Left hindlimb (tissue), 1 donor: Measurements from ENCODE around the gene STX8.
A peak's percentile ranks its signal among the peaks of the same experiment; 100 is the strongest.

Source experiments
- DNase-seq: peaks from one replicate; pipeline ENCODE4 v3.0.0-alpha.2; 2018

Gene STX8

DNA sequence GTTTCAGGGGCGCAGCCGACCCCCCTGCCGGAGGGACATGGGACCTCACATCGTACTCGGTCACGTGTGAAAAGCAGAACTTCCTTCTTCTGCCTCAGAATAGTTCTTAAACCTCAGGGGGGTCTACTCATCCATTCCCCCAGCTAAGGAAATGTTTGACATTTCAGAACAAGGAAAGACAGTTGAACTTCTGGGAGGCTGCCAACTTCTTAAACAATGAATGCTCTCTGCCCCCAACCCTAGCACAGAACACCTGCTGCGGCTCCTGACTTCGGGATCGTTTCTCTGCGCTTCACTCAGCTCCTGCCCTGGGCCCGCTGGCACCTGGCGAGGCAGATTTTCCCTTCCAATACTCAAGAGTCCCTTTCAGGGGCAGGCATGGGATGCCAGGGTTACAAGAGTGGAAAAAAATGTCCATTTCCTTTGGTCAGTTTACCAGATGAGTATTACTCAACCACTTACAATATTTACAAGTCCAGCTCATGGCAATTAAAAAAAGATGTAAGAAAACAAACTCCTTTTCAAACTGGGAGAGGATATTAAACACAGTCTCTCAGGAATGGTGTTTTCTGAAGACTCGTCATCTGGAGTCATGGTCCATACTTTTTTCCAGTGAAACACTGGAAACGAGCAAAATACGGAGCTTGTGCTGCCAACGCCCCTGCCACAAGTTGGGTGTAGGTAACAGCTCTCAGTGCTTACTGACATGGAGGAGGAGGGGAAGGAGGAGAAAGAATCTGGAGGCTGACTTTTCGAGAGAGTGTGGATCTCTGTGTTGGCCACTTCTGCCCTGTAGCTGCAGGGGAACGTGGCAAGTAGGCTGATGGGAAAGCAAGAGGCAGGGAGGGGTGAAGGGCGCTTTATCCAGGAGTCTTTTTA is 318.6 kb downstream of the STX8 start:
- no peak for DNase-seq

DNA sequence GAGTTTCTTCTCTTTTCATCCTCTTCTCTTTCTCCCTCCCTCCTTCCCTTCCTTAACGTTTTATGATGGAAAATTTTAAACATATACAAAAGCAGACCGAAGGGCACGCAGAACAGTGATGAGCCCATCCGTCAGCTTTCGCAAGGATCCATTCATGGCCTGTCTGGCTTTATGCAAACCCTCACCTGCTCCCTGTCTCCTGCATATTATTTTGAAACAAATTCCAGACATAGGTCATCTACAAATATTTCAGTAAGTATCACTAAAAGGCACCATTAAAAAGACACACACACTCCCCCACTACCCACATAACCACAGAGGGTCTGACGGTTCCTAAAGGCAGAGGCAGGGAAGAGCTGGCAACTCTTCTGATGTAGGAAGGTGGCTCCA is 319.3 kb downstream of the STX8 start:
- no peak for DNase-seq

DNA sequence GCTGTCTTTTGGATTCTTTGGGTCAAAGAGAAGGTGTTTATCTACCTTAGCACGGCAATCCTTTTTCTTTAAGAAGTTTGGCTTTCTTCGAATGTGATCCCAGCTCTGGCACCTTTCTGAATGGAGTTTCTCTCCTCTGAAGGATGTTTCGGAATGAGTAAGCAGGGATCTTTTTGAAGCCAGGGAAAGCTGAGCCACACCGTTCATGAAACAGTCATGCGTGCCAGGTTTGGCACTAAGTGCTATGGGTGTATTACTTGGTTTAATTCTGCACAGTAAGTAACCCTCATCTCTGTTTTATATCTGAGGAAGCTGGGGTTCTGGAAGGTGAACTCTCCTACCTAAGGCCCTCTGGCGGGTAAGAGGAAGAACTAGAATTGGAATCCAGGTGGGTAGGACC is 319.8 kb downstream of the STX8 start:
- no peak for DNase-seq

DNA sequence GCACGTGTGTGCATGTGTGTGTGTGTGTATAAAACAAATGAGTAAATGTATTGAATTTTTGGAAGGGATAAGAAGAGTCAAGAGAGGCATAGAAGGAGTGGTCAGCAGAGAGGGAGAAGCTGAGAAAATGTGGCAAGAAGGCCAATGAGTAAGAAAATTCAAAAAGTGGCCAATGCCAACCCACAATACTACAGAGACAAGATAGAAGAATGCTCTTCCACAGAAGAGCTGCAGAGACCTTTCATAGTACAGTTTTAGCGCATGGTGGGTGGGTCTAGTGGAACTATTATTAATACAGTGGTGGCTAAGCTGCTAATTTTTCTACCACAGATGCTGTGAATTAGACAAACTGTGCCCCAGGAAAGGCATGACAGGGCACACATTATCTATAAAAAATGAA is 320.8 kb downstream of the STX8 start:
- DNase-seq: no peak

DNA sequence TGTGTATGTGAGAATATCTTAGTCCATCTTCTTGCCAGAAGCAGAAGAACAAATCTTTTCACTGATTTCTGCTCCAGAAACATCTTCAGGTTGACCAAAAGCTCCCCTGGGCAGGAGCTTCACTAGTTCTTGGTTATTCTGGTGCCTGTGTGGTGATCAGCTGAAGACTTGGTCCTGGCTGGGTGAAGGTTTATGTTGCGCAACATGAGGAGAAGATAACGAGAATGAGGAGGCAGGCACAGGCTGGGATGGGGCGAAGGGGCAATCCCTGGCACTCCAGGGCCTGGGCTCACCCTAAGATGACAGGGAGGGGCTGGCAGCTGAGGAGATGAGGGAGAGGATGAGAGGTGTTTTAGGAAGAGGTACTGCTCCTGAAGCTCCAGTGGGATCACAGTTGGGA is 322.3 kb downstream of the STX8 start:
- no peak for DNase-seq

DNA sequence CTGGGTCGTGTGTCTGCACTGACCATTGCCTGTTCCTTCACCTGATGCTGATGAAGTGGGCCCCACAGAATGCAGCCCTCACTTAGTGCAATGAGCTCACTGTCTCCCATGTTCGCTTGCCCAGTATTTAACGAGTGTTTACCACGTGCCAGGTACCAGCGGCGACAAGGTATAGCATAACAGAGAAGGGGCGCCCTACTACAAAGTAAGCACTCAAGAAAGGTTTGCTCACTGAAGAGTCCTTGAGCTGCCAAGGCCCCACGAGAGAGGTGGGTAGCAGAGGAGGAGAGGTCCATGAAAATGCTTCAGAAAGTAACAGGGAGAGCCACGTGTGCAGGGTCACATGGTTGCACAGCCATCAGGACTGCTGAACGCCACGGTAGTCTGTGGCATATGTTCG is 324.3 kb downstream of the STX8 start:
- no peak for DNase-seq

DNA sequence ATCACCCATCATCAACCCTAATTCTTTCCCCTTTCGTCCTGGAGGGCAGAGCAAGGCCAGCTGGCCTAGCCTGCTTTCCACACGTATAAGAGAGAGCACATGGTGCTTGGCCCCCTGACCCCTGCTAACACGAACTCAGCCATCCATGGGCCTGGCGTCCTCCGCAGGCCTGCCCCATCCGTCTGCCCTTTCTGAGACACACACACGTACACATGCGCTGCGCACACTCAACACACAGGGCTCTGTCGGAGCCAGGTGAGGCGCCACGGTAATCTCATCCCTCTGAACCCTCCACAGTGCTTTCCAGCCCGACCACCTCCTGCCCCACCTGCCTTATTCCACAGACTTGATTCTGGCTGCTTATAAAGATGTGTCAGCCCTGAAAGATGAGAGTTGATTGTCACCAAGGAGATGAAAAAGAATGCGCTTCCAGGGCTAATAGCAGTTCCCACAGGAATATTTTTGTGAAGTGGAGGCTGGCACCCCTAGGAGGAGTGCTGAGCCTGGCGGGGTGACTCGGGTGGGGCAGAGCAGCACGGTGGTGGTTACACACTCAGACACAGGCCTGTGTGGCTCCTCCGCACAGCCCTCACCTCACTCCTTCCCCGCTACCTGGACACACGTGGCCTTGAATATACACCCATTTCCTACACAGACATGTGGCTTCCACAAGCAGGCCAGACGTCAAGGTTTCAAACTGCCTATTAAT is 326.2 kb downstream of the STX8 start:
- DNase-seq: no peak

DNA sequence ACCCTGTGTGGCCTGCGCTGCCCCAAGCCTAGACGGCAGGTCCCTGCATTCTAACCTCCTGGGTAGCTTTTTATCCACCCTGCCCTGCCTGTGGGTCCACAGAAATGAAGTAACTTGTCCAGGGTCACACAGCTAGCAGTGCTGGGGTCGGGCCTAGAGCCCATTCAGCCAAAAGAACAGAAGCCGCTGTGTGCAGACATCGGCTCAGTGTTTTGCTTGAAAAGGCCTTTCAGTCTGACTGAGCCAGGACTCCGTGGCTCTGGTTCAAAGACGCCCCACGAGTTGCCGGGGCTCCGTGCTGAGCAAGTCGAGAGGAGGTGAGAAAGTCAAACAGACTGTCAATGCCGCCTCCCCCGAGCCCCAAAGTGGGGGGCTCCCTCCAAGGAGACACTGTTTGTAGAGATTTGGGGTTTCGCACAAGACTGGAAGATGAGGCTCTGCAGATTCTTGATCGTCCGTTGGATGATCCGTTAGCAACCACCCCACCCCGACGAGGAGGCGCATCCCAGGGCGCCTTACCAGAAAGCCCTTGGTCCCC is 328.1 kb downstream of the STX8 start:
- no peak for DNase-seq

DNA sequence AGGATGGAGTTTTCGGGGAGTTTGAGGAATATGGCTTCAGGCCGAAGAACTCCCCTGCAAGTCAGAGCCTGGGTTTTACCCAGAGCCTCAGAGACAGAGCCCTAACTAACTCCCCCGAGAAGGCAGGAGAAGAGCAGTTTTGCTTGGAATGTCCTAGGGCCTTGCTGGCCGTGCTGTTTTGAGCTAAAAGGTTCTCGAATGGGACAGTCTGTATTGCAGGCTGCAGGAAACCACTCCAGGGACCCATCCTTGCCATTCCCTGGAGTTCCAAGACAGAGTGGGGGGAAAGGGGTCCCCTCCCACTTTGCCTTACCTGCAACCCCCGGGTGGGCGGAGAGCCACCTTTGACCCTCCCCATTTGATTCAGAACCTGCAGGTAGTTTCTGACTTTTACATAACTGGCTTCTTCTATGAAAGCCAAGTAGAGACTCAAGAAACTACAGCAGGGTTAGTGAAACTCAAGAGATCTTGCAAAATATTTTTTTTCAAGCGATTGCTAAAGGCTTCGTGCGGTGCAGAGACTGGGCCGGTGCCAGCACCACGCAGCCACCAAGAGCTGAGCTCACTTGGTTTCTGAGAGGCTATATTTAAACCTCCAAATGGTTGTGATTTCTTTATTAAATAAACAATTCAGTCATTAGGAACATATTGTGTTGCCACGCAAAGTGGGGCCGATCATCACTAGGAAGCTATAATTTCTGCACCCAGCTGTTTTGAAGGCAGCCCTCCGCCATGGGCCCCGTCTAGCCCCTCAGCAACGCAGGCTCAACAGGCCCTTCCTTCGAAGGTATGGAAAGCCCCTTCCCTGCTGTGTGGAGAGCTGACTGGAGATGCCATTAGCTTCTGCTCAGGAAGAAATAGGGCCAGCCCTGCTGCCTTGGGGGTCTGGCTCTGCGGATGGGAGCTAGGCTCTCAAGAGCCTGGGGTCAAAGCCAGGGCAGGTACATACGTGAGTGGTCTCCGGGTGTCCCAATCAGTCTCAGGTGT is 331.3 kb downstream of the STX8 start:
- DNase-seq: no peak

DNA sequence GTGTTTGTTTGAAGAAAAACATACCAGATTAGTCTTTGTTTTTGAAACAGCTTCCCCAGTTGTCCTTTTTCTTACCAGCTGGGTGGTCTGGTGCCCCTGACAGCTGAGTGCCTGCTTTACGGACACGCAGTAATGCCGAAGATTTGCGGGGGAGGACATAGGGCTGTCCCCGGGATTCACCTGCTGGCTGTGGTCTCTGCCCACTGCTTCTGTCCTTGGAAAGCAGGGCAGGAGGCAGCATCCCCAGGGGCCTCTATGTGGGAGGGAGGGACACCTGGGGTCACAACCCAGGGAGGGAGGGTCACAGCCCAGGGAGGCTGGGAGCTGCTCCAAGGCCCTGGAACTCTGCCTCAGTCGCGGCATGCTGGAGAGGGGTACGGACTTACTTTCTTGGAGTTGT is 332.6 kb downstream of the STX8 start:
- DNase-seq: no peak

DNA sequence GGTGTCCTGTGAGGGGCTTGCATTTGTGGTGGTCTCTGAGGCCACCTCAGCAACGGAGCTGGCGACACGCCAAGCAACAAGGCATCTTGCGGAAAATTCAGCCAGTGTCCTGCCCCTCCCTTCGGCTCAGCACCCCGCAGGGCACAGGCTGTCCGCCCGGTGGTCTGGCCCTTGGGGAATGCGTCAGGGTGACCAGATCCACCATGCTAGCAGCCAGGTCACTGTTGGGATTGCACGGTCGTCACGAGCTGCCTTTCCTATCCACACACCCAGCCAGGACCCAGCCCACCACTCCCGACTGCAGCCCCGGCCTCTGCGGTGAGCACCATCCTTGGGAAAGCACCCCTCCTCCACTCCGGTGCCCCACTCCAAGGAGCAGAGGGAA is 333.1 kb downstream of the STX8 start:
- no peak for DNase-seq

DNA sequence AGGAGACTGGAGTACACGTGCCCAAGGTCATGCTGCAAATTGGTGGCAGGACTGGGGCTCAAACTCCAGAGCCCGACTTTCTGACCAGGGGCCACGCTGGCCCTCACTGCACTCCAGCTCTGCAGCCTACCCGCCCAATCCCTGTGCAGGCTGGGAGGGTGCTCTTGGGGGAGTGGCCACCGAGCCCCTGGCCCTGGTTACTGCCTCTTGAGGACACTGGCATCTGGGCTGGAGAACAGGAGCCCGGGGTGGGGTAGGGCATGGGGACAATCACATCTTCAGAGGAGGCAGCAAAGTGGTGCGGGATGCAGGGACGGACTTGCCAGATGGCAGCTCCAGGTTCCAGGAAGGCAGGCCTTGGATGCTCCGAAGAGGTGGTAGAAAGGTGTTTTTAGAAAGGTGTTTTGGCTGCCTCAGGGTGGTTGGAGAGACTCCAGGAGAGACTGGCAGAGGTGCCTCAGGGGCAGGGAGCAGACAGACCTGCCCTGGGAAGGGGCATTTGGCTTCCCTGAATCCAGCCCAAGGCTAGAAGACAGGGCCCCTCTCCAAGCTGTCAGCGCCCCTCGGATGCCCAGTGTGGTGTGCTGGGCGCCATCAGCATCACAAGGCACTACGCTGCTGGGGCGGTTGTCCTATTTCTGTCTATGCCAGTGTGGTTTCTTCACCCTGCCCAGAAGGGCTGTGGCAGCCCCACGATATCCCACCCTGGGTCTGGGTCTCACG is 333.7 kb downstream of the STX8 start:
- peak; percentile 55 for DNase-seq

DNA sequence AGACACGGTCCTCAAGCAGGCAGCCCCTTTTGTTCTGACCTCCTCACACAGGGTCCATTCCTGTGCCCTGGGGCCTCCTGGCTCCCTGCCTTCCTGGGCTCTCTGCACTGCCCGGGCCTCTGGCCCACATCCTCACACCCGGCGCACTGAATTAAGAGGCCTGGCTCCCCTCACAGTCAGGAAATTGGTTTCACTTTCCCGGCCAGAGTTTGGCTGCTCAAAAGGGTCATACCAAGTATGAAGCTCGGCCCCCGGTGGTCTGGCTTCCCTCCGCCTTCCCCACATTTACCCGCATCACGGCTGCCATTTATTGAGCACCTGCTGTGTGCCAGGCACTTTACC is 334.3 kb downstream of the STX8 start:
- DNase-seq: peak; percentile 84

DNA sequence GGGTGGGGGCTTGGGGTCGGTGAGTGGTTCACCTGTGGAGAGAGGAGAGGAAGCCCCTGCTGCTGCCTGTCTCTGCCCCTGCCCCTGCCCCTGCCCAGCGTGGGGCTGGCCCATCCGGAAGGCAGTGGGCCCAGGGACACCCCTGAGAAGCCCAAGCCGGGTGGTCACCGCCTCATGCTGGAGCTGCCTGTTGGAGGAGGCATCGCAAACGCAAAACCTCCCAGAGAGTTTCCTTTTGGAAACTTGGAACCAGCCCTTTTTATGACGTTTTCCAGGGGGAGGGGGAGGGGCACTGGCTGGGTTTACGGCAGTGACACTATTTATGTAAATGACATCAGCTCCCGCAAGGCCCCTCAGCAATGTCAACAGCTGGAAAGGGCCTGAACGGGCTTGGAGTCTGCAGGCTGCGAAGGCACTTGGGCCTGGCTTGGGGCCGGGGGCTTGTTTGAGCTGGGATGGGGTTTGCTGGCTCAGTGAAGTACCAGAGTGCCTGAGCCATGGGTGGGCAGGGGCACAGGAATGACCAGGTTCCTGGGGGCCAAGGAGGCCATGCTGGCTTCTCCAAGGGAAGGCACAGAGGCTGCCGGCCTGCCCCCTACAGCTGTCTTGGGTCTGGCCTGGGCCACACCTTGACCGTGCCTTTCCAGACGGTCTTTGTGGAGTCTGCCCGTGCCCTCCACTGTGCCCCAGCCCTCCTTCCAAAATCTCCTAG is 334.8 kb downstream of the STX8 start:
- DNase-seq: peak; percentile 92

DNA sequence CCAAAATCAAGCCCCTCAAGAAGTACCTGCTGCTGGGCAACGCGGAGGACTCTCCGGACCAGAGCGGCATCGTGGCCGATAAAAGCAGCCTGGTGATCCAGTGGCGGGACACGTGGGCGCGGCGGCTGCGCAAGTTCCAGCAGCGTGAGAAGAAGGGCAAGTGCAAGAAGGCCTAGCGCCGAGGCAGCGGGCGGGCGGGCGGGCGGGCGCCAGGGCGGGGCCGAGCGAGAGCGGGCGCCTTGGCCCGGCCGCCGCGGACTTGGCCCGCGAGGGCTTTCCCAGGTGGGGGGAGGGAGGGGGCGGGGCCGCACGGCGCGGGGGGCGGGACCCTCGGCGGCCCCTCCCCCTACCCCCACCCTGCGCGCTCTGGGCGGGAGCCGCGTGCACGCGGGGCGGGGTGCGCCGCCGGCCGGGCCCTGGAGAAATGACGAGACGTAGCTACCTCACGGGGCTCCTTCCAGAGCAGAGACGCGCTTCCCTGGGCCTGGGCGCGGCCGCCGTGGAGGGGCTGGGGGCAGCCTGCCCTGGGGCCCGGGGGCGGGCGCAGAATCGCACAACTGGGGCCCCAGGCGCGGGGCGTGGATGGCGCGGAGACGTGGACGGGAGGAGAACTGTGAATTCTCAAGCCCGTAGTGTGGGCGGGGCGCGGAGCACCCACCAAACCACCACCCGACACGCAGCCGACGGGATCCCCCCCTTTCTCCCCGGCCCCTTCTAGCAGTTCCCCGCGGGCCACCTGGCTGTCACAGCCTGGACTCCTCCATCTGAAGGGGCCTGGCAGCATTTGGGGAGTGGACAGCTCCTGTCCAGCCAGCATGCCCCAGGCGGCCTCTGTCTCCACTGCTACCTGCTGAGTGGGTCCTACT is 335.6 kb downstream of the STX8 start:
- DNase-seq: peak; percentile 86

DNA sequence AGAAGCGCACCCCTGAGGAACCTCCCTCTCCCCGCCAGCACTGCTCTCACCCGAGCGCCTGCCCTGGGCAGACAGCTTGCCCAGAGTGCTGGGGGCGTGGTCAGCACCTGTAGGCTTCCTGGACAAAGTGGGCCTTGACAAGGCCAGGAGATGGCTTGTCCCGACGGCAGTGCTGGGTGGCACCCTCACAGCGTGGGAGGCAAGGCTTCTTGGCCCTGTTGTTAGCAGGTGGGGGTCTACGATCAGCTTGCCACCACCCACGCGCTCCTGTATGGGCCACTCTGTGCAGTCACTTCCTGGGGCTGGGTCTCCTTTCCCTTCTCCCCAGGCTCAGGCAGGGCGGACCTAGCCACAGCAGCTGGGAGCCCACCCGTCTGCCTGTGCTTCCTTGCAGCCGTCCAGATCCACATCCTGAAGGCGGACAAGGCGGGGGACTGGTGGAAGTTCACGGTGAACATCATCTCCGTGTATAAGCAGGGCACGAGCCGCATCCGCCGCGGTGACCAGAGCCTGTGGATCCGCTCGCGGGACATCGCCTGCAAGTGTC is 336.3 kb downstream of the STX8 start:
- no peak for DNase-seq

DNA sequence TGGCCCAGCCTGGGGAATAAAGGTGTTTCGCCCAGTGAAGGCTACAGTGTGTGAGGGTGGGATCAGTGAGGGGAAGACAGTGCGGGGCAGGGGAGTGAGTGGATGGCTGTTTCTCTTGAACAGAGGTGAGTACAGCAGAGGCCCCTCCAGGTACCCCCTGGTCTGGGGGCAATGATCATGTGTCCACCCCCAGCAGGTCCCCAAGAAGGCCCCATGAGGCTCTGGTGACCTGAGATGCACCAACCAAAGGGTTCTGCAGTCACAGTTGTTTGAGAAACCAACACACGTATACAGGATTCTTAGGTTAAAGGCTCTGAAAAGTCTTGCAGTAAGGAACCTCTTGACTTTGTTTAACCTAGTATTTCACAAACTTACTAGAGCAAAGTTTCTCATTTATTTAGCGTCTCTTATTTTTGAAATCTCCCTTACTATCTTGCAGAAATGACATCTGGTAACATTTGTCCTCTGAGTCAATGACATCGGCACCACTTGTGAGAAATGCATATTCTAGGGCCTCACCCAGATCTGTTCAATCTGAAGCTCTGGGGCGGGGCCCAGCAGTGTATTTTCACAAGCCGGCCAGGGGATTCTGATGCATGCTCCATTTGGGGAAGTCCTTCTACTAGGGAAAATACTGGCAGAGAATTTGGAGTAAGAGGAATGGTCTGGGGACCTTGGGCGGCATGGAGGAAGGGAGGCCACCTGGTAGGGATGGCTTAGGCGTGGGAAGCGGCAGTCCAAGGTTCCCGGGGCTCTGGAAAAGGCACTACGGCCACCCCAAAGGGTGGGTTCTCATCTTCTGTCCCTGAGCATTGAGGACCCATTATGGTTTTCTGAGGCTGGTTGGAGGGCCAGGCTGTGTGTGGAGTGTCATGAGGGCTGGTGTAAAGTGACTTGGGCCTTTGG is 337.0 kb downstream of the STX8 start:
- peak; percentile 30 for DNase-seq

DNA sequence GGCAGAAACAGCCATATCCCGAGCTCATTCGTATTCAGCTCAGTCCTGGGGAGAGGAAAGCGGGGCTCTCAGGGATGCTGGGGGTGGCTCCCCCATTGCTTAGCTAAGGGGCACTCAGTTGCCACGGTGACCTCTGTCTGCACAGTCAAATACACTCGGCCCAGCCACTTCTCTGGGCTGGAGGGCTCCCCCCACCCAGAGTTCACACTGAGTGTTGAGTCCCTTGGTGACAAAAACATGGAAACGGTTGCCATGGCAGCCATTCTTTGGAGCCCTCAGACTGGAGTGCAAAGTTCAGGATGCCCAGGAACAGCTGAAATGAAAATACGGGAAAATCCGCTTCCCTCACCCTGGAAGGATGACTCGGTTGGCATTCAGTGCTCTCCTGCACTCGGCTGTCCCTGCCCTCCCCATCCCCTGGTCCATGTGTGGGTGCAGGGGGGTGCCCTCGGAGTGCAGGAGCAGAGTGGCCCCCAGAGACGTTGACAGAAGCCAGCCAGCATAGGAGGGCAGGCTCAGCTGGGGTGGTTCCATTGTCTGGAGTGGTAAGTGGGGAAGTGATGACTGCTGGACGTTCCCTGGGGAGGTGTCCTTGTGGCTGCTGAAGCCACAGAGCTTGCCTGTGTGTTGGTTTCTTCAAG is 337.8 kb downstream of the STX8 start:
- DNase-seq: peak; percentile 42

DNA sequence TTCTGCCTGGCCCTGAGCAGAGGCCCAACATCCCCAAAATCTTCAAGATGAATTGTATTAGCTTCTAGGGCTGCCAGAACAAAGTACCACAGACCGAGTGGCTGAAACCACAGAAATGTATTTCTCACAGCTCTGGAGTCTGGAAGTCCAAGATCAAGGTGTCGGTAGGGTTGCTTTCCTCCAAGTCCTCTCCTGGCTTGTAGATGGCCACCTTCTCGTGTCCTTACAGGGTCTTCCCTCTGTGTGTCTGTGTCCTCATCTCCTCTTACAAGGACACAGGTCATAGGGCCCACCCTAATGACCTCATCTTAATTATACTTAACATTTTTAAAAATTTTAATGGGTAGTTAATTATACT is 338.6 kb downstream of the STX8 start:
- DNase-seq: no peak
